Measurements from ENCODE around the gene ASXL1. TPM values are rescaled to one million over a fixed set of nuclear protein-coding genes. Genes with fewer than 3 reads are reported as not detected.

ASXL1 gene
- total and polyA plus RNA-seq, 10 donors = 14.1 to 149 (median 96.8) TPM

GRCh38 chr20:32479012-32479411 lies 120.9 kb downstream of the ASXL1 start:
- peaks cover 52 to 93% (median 79%) of the 10 kb centered on the region in 6 donors for H3K4me1 ChIP-seq
- peak overlapping the region in 3 of 8 donors; percentile 20 to 88 (median 21) for H3K27ac ChIP-seq
- H3K36me3 ChIP-seq = peaks cover 0 to 8% (median 2%) of the 10 kb centered on the region in 6 donors
- intact Hi-C loops (cut with DNase I; ENCODE audit: low total_unique reads) = no loop called here
- no peak overlapping the region for H3K4me3 ChIP-seq
- H3K27me3 ChIP-seq (replicated peaks in 1 of 7) = peaks cover 0 to 15% (median 0%) of the 10 kb centered on the region in 7 donors
- TF ChIP-seq CTCF (IDR thresholded peaks at IDR 0.05 in 8 of 11, conservative IDR thresholded peaks at IDR 0.05 in 3 of 11) (no peak), POLR2AphosphoS5 (IDR thresholded peaks at IDR 0.05) (no peak), POLR2A (IDR thresholded peaks at IDR 0.05) (no peak)
- H3K9me3 ChIP-seq = no peaks in the 10 kb centered on the region
- 91 to 97% (median 94%) methylated on average over 5 of the region's 5 CpGs for WGBS, 5 donors
- DNase-seq = peak; percentile 41

GRCh38 chr20:32479697-32480171 lies 121.6 kb downstream of the ASXL1 start:
- peaks cover 46 to 93% (median 76%) of the 10 kb centered on the region in 6 donors for H3K4me1 ChIP-seq
- H3K9me3 ChIP-seq = no peaks in the 10 kb centered on the region
- TF ChIP-seq CTCF (IDR thresholded peaks at IDR 0.05 in 8 of 11, conservative IDR thresholded peaks at IDR 0.05 in 3 of 11) = no peak
- peaks cover 0 to 21% (median 0%) of the 10 kb centered on the region in 7 donors for H3K27me3 ChIP-seq (replicated peaks in 1 of 7)
- DNase-seq = peak; percentile 65
- H3K27ac ChIP-seq = peak overlapping the region in 3 of 8 donors; percentile 5 to 88 (median 85)
- intact Hi-C loops (cut with DNase I; ENCODE audit: low total_unique reads) = no loop called here
- WGBS, 5 donors = 35 to 67% (median 44%) methylated on average over 2 of the region's 2 CpGs
- no peak overlapping the region for H3K4me3 ChIP-seq
- H3K36me3 ChIP-seq = peaks cover 0 to under 1% (median 0%) of the 10 kb centered on the region in 6 donors

GRCh38 chr20:32480371-32481241 lies 122.5 kb downstream of the ASXL1 start:
- peak in 1 of 3 donors; percentile 20 for TF ChIP-seq POLR2AphosphoS5 (IDR thresholded peaks at IDR 0.05)
- TF ChIP-seq POLR2A (IDR thresholded peaks at IDR 0.05) = no peak
- intact Hi-C loops (cut with DNase I; ENCODE audit: low total_unique reads) = no loop called here
- peaks cover 0 to 21% (median 0%) of the 10 kb centered on the region in 7 donors for H3K27me3 ChIP-seq (replicated peaks in 1 of 7)
- no peaks in the 10 kb centered on the region for H3K9me3 ChIP-seq
- peak overlapping the region in 7 of 8 donors; percentile 66 to 88 (median 85) for H3K27ac ChIP-seq
- no peak for DNase-seq
- peaks cover 39 to 93% (median 74%) of the 10 kb centered on the region in 6 donors for H3K4me1 ChIP-seq
- peak overlapping the region in 3 of 8 donors; percentile 64 to 86 (median 80) for H3K4me3 ChIP-seq
- WGBS, 5 donors = 79 to 87% (median 80%) methylated on average over 12 of the region's 12 CpGs
- no peaks in the 10 kb centered on the region for H3K36me3 ChIP-seq

- Histone ChIP-seq H3K36me3 (no peaks in the 10 kb centered on the region), H3K27ac (peak overlapping the region; percentile 66 to 88 (median 84)), H3K4me3 (peak overlapping the region in 6 of 8 donors; percentile 64 to 86 (median 76)), H3K27me3 (replicated peaks in 1 of 7) (peaks cover 0 to 21% (median 0%) of the 10 kb centered on the region in 7 donors), H3K9me3 (no peaks in the 10 kb centered on the region), H3K4me1 (peaks cover 39 to 93% (median 72%) of the 10 kb centered on the region in 6 donors)
- 30 to 53% (median 36%) methylated on average over 12 to 13 of the region's 13 CpGs for WGBS, 5 donors
- intact Hi-C loops (cut with DNase I; ENCODE audit: low total_unique reads) = no loop called here
- TF ChIP-seq POLR2A (IDR thresholded peaks at IDR 0.05) (no peak), CTCF (IDR thresholded peaks at IDR 0.05 in 8 of 11, conservative IDR thresholded peaks at IDR 0.05 in 3 of 11) (no peak)
- peak; percentile 48 for DNase-seq
These were observed 123.4 kb downstream of the ASXL1 start for GRCh38 chr20:32481311-32482142.
